H54 (cell line): ENCODE data around the gene STT3B.

ENCODE experiments used
- DNase-seq: peaks from one replicate; pipeline ENCODE4 v3.0.0; 2011; ENCODE audit warnings: low spot score, mixed read lengths; ENCODE audit not compliant: insufficient read length
- FAIRE-seq: peaks from 3 replicates; lab custom pipeline; 2011; peaks lifted over from hg19 to GRCh38; lab: Jason Lieb, UNC
- POLR2A ChIP-seq: IDR thresholded peaks from 2 replicates; pipeline ENCODE4 v1.6.1; 2011; ENCODE audit warnings: low read depth, mild to moderate bottlenecking, low read length

STT3B gene

GRCh38 chr3:31531452-31531991 lies 1.2 kb upstream of the STT3B start:
- DNase-seq (no peak), FAIRE-seq (no peak)
- TF ChIP-seq POLR2A, result no peak

DNA sequence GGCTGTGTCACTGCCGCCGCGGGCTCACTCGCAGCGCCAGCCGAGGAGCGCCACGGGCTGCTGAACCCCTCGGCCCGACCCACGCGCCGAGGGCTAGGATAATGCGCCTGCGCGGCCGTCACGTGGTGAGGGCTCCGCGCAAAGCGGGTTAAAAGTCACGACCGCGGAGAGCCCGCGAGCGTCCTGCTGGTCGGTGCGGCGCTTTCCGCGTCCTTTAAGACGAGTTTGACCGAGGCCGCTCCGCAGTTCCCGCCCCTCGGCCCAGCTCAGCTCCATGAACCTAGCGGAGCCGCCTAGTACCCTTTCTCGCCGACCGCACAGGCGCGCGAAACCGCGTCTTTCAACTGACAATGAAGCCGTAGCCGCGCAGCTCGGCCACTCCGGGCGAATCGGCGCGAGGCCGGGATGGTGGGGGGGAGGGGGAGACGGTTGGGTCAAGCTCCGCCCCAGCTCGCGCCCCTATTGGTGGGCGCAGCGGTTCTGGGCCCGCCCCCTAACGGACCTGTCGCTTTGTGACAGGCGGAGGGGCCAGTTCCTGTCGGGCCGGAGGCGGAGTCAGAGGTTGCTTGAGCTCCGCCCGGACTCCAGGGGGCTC lies 636 bp upstream of the STT3B start:
- peak; percentile 74 for TF ChIP-seq POLR2A
- DNase-seq, result peak; percentile 90
- peak; percentile 91 for FAIRE-seq

GRCh38 chr3:31533169-31534064 lies 692 bp downstream of the STT3B start:
- no peak for DNase-seq
- TF ChIP-seq POLR2A, result no peak
- no peak for FAIRE-seq

- FAIRE-seq (peak; percentile 53), DNase-seq (no peak)
- no peak for TF ChIP-seq POLR2A
These were observed 1.3 kb downstream of the STT3B start for GRCh38 chr3:31534065-31534425.

- no peak for TF ChIP-seq POLR2A
- FAIRE-seq, result no peak
- no peak for DNase-seq
These were observed 3.8 kb downstream of the STT3B start for GRCh38 chr3:31536497-31536896.

- FAIRE-seq (peak; percentile 36), DNase-seq (no peak)
- no peak for TF ChIP-seq POLR2A
These were observed 6.1 kb downstream of the STT3B start for GRCh38 chr3:31538801-31539200.

GRCh38 chr3:31539275-31539674 lies 6.5 kb downstream of the STT3B start:
- FAIRE-seq (no peak), DNase-seq (no peak)
- TF ChIP-seq POLR2A, result no peak

DNA sequence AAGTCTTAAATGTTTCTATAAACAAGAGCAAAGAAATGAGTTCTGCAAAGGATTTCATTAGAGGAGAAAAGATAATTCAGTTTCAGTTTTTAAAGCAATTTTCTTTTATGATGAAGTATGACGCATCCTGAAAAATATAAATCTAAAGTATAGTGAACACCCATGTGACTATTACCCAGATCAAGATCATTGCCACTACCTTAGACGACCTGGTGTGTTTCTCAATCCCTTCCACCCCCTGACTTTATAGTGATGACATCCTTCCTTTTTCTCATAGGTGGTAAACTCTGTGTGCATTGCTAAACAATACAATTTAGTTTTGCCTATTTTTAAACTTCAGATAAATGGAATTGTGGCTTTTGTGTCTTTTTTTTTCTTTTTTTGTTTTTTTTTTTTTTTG lies 8.4 kb downstream of the STT3B start:
- no peak for TF ChIP-seq POLR2A
- FAIRE-seq, result no peak

DNA sequence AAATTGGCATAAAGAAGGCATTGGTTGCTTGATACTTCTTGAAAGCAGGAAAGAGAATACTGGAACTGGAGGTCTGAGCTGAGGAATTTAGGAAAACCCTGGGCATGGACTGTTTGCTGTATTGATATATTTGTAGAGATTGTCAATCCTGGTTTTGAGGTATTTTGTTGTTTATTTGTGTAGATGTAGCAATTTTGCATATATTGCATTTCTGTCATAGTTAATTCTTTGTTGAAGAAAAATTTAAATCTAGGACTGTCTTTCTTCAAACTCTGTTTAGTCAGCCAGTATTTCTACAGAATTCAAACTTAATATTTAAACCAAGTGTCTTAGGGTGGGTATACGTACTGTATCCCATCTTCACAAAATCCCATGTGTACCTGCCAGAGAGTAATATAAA lies 9.5 kb downstream of the STT3B start:
- TF ChIP-seq POLR2A, result no peak
- no peak for DNase-seq
- no peak for FAIRE-seq

More for the DNA sequence above, 8.4 kb downstream of the STT3B start:
- DNase-seq, result no peak

GRCh38 chr3:31543375-31543774 lies 10.7 kb downstream of the STT3B start:
- no peak for TF ChIP-seq POLR2A
- FAIRE-seq (peak; percentile 70), DNase-seq (no peak)

DNA sequence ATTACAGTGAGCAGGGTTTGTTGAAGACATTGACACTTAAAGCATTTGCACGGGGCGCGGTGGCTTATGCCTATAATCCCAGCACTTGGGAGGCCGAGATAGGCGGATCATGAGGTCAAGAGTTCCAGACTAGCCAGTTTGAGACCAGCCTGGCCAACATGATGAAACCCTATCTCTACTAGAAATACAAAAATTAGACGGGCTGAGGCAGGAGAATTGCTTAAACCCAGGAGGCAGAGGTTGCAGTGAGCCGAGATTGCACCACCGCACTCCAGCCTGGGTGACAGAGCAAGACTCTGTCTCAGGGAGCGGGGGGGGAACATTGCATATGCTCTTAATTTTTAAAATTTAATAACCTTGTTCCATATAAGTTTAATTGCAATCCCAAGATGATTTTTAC lies 11.9 kb downstream of the STT3B start:
- FAIRE-seq, result no peak
- TF ChIP-seq POLR2A, result no peak
- no peak for DNase-seq

DNA sequence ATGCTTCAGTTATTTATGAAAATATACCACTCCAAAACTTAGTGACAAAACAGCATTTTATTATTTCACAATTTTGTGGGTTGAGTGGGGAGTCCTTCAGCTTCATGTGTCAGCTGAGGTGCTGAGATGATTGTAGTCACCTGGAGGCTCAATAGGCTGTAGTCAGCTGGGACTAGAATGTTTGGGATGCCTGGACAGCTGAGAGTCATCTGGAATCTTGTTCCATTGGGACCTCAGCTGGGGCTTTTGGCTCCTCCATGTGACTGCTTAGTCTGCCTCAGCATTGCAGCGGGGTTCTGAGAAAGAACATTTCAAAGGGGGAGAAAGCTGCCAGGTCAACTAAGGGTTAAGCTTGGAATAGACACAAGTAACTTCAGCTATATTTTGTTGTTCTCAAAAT lies 13.4 kb downstream of the STT3B start:
- FAIRE-seq (no peak), DNase-seq (no peak)
- no peak for TF ChIP-seq POLR2A

GRCh38 chr3:31546725-31547124 lies 14.0 kb downstream of the STT3B start:
- FAIRE-seq (no peak), DNase-seq (no peak)
- TF ChIP-seq POLR2A, result no peak

DNA sequence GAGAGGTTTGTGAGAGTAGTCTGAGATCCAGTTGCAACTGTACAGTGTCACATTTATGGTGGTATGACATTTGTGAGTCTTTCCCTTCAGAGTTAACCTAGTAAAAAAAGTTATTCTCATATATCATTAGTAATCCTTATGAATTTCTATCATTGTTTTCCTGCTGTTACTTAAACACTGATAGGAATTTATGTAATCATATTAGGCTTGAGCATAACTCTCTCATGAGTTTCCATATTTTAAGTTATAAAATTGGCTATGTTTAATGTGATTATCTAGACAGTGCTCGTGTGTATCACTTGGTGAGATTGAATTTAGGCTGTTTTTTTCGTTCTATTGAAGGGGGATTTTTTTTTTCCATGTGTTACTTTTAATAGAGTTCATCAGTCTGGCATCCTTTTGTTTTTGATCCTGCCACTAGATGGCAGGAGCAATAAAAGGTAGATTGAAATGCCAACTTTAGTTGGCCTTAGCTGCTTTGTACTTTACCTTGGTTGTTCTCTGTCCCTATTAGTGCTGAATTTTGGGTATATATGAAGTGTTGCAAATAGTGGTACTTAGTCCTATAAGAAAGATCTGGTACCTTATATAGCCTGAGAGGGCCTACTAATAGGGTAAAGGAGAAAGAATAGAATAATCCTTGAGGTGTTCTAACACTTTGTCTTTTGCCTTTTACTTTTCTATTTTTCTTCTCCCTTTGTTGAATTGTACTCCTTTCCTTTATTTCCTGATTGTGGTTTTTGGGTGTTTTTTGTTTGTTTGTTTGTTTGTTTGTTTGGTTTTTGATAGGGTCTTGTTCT lies 17.9 kb downstream of the STT3B start:
- DNase-seq (no peak), FAIRE-seq (peak; percentile 91)
- no peak for TF ChIP-seq POLR2A
